GM23338 (cell line): ENCODE data around the gene NPHP4. TPM values are rescaled to one million over a fixed set of nuclear protein-coding genes. Genes with fewer than 3 reads are reported as not detected.
"Not testable (repeated sequence)": the region's sequence is repeated elsewhere in the genome, so short reads cannot be mapped to it uniquely, and the experiment has no call there.

ENCODE experiments used
- ATAC-seq: fragments of 200-7000 bp; cut with Tn5 transposase; 3 replicates; pipeline ENCODE4 v1.9.1; 2020
- DNase-seq: peaks from one replicate; pipeline ENCODE4 v3.0.0-alpha.2; 2015; ENCODE audit warnings: low spot score
- H2AFZ ChIP-seq: fragments of 200-600 bp; sonication (generic); 2 replicates; pipeline ENCODE4 v1.8.0; 2016; ENCODE audit warnings: antibody characterized with exemption, mild to moderate bottlenecking, moderate library complexity
- H3F3A ChIP-seq: fragments of 200-600 bp; sonication (generic); replicated peaks from 2 replicates; pipeline ENCODE4 v1.8.0; 2017; ENCODE audit warnings: antibody characterized with exemption, mixed run types, low read depth
- H3K27ac ChIP-seq: fragments of 200-600 bp; sonication (generic); 2 replicates; pipeline ENCODE4 v1.6.1; 2016; ENCODE audit warnings: low read depth
- H3K27me3 ChIP-seq: fragments of 200-600 bp; sonication (generic); 2 replicates; pipeline ENCODE4 v1.8.0; 2016; ENCODE audit warnings: mild to moderate bottlenecking, mixed run types, moderate library complexity; ENCODE audit not compliant: insufficient read depth
- H3K36me3 ChIP-seq: fragments of 200-600 bp; sonication (generic); 2 replicates; pipeline ENCODE4 v1.8.0; 2016; ENCODE audit warnings: mild to moderate bottlenecking; ENCODE audit not compliant: insufficient read depth
- H3K4me1 ChIP-seq: fragments of 200-600 bp; sonication (generic); 2 replicates; pipeline ENCODE4 v1.8.0; 2016; ENCODE audit warnings: mild to moderate bottlenecking, moderate library complexity; ENCODE audit not compliant: insufficient read depth
- H3K4me2 ChIP-seq: fragments of 200-600 bp; sonication (generic); 2 replicates; pipeline ENCODE4 v1.7.1; 2017; ENCODE audit warnings: mixed run types
- H3K4me3 ChIP-seq: fragments of 200-600 bp; sonication (generic); 2 replicates; pipeline ENCODE4 v1.6.1; 2016; ENCODE audit warnings: mixed run types
- H3K79me2 ChIP-seq: fragments of 200-600 bp; sonication (generic); replicated peaks from 2 replicates; pipeline ENCODE4 v1.8.0; 2017; ENCODE audit warnings: mild to moderate bottlenecking; ENCODE audit not compliant: insufficient read depth
- H3K9me2 ChIP-seq: fragments of 200-600 bp; sonication (generic); 2 replicates; pipeline ENCODE4 v1.8.0; 2017; ENCODE audit not compliant: insufficient read depth
- H4K20me1 ChIP-seq: fragments of 200-600 bp; sonication (generic); replicated peaks from 2 replicates; pipeline ENCODE4 v1.8.0; 2017; ENCODE audit warnings: mild to moderate bottlenecking; ENCODE audit not compliant: insufficient read depth
- H3K27ac Mint-ChIP-seq: 2 replicates; pipeline ENCODE4 v1.8.0; 2020; ENCODE audit warnings: inconsistent platforms, mild to moderate bottlenecking, moderate library complexity, mixed read lengths
- H3K27me3 Mint-ChIP-seq: 3 replicates; pipeline ENCODE4 v1.8.0; 2022; ENCODE audit warnings: low read depth, mild to moderate bottlenecking, moderate library complexity, mixed read lengths, inconsistent platforms; ENCODE audit not compliant: insufficient read depth, poor library complexity
- H3K36me3 Mint-ChIP-seq: 3 replicates; pipeline ENCODE4 v1.8.0; 2021; ENCODE audit warnings: low read depth, mild to moderate bottlenecking, inconsistent platforms, moderate library complexity, mixed read lengths
- H3K4me1 Mint-ChIP-seq: 3 replicates; pipeline ENCODE4 v1.8.0; 2020; ENCODE audit warnings: mild to moderate bottlenecking, inconsistent platforms, mixed read lengths
- H3K4me3 Mint-ChIP-seq: 3 replicates; pipeline ENCODE4 v1.8.0; 2021; ENCODE audit warnings: moderate library complexity, mild to moderate bottlenecking, inconsistent platforms, mixed read lengths
- H3K9me3 Mint-ChIP-seq: 3 replicates; pipeline ENCODE4 v1.8.0; 2020; ENCODE audit warnings: moderate library complexity, mild to moderate bottlenecking, inconsistent platforms, mixed read lengths
- NANOG ChIP-seq: IDR thresholded peaks from 2 replicates; pipeline ENCODE4 v1.6.1; 2016; ENCODE audit warnings: antibody characterized with exemption, borderline replicate concordance
- ZNF114 ChIP-seq: fragments of 250-450 bp; sonication (Bioruptor Pico); IDR thresholded peaks from 2 replicates; pipeline ENCODE4 v1.5.0; 2020; ENCODE audit warnings: mild to moderate bottlenecking, moderate library complexity
- ZNF331 ChIP-seq: fragments of 250-450 bp; sonication (Bioruptor Pico); IDR thresholded peaks from 2 replicates; pipeline ENCODE4 v1.5.0; 2020; ENCODE audit warnings: low read depth, mild to moderate bottlenecking, moderate library complexity
- polyA plus RNA-seq: library from polyadenylated mRNA; unstranded; fragments of >200 nt; fragmentation: Nextera tagmentation; extraction: Ambion mirVana; gene quantifications from 2 replicates; pipeline ENCODE4 v1.2.1, GENCODE V29; 2016
- total RNA-seq: library from RNA; depleted of rRNA; stranded (reverse); fragments of >200 nt; shearing (Covaris generic); gene quantifications from 2 replicates; pipeline ENCODE4 v1.2.3, GENCODE V29; 2014
- TF ChIP-seq, protein P1 (sequence below), 2 experiments: fragments of 200-600 bp in 1 of 2; sonication (generic) in 1 of 2; conservative IDR thresholded peaks; 2 replicates each; pipeline versions ENCODE4 v1.5.1 to v1.6.1; 2016 to 2017; ENCODE audit warnings: antibody characterized with exemption in 2 of 2, low read depth in 2 of 2, mild to moderate bottlenecking in 2 of 2, moderate library complexity in 1 of 2
- TF ChIP-seq, protein P2 (sequence below): fragments of 250-450 bp; sonication (Bioruptor Pico); IDR thresholded peaks from 2 replicates; pipeline ENCODE4 v1.5.0; 2020; ENCODE audit warnings: mild to moderate bottlenecking, moderate library complexity

The NPHP4 gene
- total and polyA plus RNA-seq, 2 experiments from 2014 or later, result 2.5 to 12.4 TPM

- H3K27me3 Mint-ChIP-seq, H2AFZ ChIP-seq, H3K27ac Mint-ChIP-seq, H4K20me1 ChIP-seq, H3K4me3 ChIP-seq, H3K36me3 ChIP-seq, ATAC-seq, H3K9me3 Mint-ChIP-seq, H3K4me2 ChIP-seq, H3K9me2 ChIP-seq, H3K27me3 ChIP-seq, H3F3A ChIP-seq, H3K79me2 ChIP-seq, H3K4me3 Mint-ChIP-seq, H3K27ac ChIP-seq: not testable (repeated sequence)
- H3K36me3 Mint-ChIP-seq, result peaks cover 20% of the 10 kb centered on the region
- peak; percentile 44 for DNase-seq
- H3K4me1 ChIP-seq, result peaks cover 21% of the 10 kb centered on the region
- H3K4me1 Mint-ChIP-seq, result peaks cover 37% of the 10 kb centered on the region
- TF ChIP-seq, protein P1, sequence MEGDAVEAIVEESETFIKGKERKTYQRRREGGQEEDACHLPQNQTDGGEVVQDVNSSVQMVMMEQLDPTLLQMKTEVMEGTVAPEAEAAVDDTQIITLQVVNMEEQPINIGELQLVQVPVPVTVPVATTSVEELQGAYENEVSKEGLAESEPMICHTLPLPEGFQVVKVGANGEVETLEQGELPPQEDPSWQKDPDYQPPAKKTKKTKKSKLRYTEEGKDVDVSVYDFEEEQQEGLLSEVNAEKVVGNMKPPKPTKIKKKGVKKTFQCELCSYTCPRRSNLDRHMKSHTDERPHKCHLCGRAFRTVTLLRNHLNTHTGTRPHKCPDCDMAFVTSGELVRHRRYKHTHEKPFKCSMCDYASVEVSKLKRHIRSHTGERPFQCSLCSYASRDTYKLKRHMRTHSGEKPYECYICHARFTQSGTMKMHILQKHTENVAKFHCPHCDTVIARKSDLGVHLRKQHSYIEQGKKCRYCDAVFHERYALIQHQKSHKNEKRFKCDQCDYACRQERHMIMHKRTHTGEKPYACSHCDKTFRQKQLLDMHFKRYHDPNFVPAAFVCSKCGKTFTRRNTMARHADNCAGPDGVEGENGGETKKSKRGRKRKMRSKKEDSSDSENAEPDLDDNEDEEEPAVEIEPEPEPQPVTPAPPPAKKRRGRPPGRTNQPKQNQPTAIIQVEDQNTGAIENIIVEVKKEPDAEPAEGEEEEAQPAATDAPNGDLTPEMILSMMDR (conservative IDR thresholded peaks at IDR 0.05; ENCODE audit: low read depth in 2 of 2), result peak; percentile 51 to 52
Observed at GRCh38 chr1:5893699-5894278, 98.4 kb downstream of the NPHP4 start.

DNA sequence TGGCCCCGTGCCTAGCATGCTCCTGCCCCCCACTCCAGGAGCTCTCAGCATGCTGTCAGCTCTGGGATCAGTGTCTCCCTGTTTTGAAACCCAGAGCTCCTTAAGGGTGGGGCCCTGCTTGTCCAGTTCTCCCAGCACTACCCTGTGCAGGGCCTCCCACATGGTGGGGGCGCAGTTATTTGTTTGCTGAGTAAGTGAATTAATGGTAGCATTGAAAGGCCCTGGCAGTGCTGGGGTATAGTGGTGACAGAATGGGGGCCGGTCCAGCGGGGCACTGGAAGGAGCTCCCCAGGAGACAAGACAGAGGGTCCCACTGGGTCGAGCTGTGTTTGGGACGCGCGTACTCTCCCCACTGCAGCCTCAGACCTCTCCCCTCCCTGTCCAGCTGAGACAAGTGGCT lies 99.9 kb downstream of the NPHP4 start:
- Histone ChIP-seq H3K79me2 (no peaks in the 10 kb centered on the region), H4K20me1 (no peaks in the 10 kb centered on the region), H2AFZ (no peak overlapping the region), H3K9me2 (no peaks in the 10 kb centered on the region), H3K4me1 (peaks cover 13% of the 10 kb centered on the region), H3K36me3 (no peaks in the 10 kb centered on the region), H3K27ac (no peak overlapping the region), H3K4me3 (no peak overlapping the region), H3K4me2 (no peak overlapping the region), H3K27me3 (no peaks in the 10 kb centered on the region), H3F3A (no peaks in the 10 kb centered on the region)
- Mint-ChIP-seq H3K9me3 (peaks cover 8% of the 10 kb centered on the region; the same call in 2 of the 3 replicates), H3K27ac (no peak overlapping the region), H3K4me1 (peaks cover 26% of the 10 kb centered on the region), H3K27me3 (peaks cover 7% of the 10 kb centered on the region), H3K36me3 (peaks cover 16% of the 10 kb centered on the region), H3K4me3 (no peak overlapping the region)
- TF ChIP-seq ZNF114 (CRISPR knock-in tag), result no peak
- TF ChIP-seq, protein P1 (conservative IDR thresholded peaks at IDR 0.05; ENCODE audit: low read depth in 2 of 2), result no peak
- no peak for TF ChIP-seq NANOG
- DNase-seq, result no peak
- ATAC-seq, result no peak

GRCh38 chr1:5891736-5892135 lies 100.5 kb downstream of the NPHP4 start:
- DNase-seq, result no peak
- H3K27ac Mint-ChIP-seq, result no peak overlapping the region
- no peak overlapping the region for H3K4me3 Mint-ChIP-seq
- Histone ChIP-seq H4K20me1 (no peaks in the 10 kb centered on the region), H3K4me3 (no peak overlapping the region), H3K4me1 (peaks cover 11% of the 10 kb centered on the region), H3K9me2 (no peaks in the 10 kb centered on the region), H3K4me2 (no peak overlapping the region), H2AFZ (no peak overlapping the region), H3K79me2 (no peaks in the 10 kb centered on the region), H3K27me3 (no peaks in the 10 kb centered on the region), H3K27ac (no peak overlapping the region), H3K36me3 (no peaks in the 10 kb centered on the region), H3F3A (no peaks in the 10 kb centered on the region)
- H3K4me1 Mint-ChIP-seq, result peaks cover 20% of the 10 kb centered on the region
- peaks cover 8% of the 10 kb centered on the region; the same call in 2 of the 3 replicates for H3K9me3 Mint-ChIP-seq
- ATAC-seq, result no peak
- H3K27me3 Mint-ChIP-seq, result peaks cover 6% of the 10 kb centered on the region
- H3K36me3 Mint-ChIP-seq, result peaks cover 16% of the 10 kb centered on the region
- TF ChIP-seq, protein P2, sequence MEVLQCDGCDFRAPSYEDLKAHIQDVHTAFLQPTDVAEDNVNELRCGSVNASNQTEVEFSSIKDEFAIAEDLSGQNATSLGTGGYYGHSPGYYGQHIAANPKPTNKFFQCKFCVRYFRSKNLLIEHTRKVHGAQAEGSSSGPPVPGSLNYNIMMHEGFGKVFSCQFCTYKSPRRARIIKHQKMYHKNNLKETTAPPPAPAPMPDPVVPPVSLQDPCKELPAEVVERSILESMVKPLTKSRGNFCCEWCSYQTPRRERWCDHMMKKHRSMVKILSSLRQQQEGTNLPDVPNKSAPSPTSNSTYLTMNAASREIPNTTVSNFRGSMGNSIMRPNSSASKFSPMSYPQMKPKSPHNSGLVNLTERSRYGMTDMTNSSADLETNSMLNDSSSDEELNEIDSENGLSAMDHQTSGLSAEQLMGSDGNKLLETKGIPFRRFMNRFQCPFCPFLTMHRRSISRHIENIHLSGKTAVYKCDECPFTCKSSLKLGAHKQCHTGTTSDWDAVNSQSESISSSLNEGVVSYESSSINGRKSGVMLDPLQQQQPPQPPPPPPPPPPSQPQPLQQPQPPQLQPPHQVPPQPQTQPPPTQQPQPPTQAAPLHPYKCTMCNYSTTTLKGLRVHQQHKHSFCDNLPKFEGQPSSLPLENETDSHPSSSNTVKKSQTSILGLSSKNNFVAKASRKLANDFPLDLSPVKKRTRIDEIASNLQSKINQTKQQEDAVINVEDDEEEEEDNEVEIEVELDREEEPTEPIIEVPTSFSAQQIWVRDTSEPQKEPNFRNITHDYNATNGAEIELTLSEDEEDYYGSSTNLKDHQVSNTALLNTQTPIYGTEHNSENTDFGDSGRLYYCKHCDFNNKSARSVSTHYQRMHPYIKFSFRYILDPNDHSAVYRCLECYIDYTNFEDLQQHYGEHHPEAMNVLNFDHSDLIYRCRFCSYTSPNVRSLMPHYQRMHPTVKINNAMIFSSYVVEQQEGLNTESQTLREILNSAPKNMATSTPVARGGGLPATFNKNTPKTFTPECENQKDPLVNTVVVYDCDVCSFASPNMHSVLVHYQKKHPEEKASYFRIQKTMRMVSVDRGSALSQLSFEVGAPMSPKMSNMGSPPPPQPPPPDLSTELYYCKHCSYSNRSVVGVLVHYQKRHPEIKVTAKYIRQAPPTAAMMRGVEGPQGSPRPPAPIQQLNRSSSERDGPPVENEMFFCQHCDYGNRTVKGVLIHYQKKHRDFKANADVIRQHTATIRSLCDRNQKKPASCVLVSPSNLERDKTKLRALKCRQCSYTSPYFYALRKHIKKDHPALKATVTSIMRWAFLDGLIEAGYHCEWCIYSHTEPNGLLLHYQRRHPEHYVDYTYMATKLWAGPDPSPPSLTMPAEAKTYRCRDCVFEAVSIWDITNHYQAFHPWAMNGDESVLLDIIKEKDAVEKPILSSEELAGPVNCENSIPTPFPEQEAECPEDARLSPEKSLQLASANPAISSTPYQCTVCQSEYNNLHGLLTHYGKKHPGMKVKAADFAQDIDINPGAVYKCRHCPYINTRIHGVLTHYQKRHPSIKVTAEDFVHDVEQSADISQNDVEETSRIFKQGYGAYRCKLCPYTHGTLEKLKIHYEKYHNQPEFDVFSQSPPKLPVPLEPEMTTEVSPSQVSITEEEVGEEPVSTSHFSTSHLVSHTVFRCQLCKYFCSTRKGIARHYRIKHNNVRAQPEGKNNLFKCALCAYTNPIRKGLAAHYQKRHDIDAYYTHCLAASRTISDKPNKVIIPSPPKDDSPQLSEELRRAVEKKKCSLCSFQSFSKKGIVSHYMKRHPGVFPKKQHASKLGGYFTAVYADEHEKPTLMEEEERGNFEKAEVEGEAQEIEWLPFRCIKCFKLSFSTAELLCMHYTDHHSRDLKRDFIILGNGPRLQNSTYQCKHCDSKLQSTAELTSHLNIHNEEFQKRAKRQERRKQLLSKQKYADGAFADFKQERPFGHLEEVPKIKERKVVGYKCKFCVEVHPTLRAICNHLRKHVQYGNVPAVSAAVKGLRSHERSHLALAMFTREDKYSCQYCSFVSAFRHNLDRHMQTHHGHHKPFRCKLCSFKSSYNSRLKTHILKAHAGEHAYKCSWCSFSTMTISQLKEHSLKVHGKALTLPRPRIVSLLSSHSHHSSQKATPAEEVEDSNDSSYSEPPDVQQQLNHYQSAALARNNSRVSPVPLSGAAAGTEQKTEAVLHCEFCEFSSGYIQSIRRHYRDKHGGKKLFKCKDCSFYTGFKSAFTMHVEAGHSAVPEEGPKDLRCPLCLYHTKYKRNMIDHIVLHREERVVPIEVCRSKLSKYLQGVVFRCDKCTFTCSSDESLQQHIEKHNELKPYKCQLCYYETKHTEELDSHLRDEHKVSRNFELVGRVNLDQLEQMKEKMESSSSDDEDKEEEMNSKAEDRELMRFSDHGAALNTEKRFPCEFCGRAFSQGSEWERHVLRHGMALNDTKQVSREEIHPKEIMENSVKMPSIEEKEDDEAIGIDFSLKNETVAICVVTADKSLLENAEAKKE (CRISPR knock-in tag), result no peak
- TF ChIP-seq ZNF114 (CRISPR knock-in tag), result no peak
- no peak for TF ChIP-seq ZNF331 (CRISPR knock-in tag)
